NCI-H1930 (cell line): ENCODE data around the gene SPPL2B.
"Not testable (repeated sequence)": the region's sequence is repeated elsewhere in the genome, so short reads cannot be mapped to it uniquely, and the experiment has no call there.

Experiments
- DNase-seq, 2 experiments: peaks; one replicate each; lab custom pipeline; 2025; lab: John Stamatoyannopoulos, UW

Gene SPPL2B

GRCh38 chr19:2328401-2329148 lies at the start of gene SPPL2B, which contains the start of gene LSM7:
SPPL2B (plus strand) TSS chr19:2328684; CDS start chr19:2328710, 26 bp downstream.
LSM7 (minus strand) TSS chr19:2328586; CDS start chr19:2328566, 20 bp downstream.
- DNase-seq = peak; percentile 65 to 89

GRCh38 chr19:2280633-2281264 lies 47.7 kb upstream of the SPPL2B start:
- no peak for DNase-seq

GRCh38 chr19:2281265-2282061 lies 47.0 kb upstream of the SPPL2B start:
- DNase-seq = not testable (repeated sequence)

- no peak for DNase-seq
Measured at GRCh38 chr19:2282062-2282861, 46.2 kb upstream of the SPPL2B start, which contains the start of gene PEAK3. PEAK3 (minus strand) TSS chr19:2282175; CDS start chr19:2280931, 1,244 bp downstream.

DNA sequence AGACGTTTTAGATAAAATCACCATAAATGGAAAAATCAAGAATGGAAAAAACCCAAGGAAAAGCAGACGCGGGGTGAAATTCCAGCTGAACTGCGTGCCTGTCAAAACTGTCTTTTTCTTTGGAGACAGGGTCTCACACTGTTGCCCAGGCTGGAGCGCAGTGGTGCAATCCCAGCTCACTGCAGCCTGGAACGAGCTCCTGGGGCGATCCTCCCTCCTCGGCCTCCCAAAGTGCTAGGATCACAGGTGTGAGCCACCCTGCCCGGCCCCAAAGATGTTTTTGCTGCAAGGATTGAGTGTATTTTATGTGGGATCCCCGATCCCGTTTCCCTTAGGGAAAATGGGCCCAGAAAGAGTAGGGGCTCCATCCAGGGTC lies 45.6 kb upstream of the SPPL2B start:
- no peak for DNase-seq

- no peak for DNase-seq
Measured at GRCh38 chr19:2283835-2284507, 44.5 kb upstream of the SPPL2B start.

GRCh38 chr19:2286402-2287140 lies 41.9 kb upstream of the SPPL2B start:
- no peak for DNase-seq

GRCh38 chr19:2287585-2288337 lies 40.7 kb upstream of the SPPL2B start:
- no peak for DNase-seq

DNA sequence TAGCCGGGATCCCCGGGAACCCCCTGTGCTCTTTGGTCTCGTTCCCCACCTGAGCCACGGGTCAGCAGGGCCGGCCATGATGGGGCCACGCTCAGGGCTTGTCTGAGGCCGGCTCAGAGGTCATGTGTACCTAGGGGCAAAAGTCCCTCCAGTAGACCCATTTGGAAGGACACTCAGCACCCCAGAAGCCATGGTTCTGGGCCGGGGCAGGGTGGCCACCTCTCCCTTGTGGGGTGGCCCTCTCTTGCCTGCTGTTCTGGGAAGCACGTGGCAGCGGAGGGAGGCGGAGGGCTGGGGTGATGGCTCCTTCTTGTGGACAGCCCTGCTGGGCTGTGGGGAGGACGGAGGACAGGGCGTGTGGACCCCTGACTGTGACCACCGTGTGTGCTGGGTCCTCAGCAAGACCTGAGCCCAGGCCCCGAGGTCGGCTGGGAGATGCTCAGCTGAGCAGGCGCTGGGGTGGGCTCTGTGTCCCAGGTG lies 40.1 kb upstream of the SPPL2B start:
- no peak for DNase-seq

- no peak for DNase-seq
Measured at GRCh38 chr19:2288818-2289713, 39.4 kb upstream of the SPPL2B start.

DNA sequence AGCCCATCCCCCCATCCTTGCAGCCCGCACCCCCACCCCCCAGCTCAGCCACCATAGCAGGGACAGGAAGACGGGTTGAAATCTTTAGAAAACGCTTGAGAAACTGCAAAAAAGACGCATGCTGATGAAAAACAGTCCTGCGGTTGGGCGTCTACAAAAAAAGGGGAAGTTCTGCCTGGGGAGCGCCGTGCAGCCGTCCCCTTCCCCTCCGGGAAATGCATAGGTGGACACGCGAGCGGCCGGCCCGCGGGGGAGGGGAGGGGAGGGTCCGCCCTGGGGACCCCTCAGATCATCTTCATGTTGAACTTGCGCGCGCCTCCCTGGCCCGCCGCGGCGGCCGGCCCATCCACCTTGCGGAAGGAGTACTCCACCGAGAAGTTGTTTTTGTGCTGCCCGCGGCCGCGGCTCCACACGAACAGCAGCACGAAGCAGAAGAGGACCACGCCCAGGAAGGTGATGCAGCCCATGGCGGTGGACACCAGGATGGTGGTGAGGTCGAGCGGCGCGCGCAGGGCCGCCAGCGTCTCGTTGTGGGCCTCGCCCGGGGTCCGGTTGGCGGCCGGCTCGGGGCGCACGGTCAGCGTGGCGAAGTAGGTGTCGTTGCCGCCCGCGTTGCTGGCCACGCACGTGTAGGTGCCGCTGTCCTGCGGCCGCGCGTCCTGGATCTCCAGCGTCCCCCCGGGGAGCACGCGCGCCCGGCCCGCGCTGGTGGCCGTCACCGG lies 38.6 kb upstream of the SPPL2B start:
- DNase-seq = no peak

DNA sequence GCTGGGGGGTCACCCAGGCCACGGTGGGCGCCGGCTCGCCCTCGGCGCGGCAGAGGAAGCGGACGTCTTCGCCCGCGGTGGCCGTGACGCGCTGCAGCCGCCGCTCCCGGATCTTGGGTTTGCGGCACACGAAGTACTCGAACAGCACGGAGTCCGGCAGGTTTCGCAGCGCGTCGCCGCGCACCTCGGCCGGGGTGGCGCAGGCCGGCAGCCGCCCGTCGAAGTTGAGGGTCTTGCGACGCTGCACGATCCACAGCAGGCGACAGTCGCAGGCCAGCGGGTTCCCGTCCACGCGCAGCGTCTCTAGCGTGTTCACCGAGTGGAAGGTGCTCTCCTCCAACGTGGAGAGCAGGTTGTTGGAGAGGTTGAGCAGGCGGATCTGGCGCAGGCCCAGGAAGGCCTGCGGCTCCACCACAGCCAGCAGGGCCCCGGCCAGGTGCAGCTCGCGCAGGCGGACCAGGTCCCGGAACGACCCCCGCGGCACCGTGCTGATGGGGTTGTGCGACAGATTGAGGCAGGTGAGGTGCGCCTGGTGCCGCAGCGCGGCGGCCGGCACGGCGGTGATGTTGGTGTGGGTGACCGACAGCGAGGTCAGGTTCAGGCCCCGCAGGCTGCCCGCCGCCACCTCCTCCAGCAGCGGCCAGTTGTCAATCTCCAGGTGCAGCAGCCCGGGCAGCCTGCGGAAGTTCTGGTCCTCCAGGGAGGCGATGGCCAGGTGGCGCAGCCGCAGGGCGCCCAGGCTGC lies 37.9 kb upstream of the SPPL2B start:
- no peak for DNase-seq

GRCh38 chr19:2291185-2291751 lies 37.2 kb upstream of the SPPL2B start:
- DNase-seq = peak; percentile 28 to 39

DNA sequence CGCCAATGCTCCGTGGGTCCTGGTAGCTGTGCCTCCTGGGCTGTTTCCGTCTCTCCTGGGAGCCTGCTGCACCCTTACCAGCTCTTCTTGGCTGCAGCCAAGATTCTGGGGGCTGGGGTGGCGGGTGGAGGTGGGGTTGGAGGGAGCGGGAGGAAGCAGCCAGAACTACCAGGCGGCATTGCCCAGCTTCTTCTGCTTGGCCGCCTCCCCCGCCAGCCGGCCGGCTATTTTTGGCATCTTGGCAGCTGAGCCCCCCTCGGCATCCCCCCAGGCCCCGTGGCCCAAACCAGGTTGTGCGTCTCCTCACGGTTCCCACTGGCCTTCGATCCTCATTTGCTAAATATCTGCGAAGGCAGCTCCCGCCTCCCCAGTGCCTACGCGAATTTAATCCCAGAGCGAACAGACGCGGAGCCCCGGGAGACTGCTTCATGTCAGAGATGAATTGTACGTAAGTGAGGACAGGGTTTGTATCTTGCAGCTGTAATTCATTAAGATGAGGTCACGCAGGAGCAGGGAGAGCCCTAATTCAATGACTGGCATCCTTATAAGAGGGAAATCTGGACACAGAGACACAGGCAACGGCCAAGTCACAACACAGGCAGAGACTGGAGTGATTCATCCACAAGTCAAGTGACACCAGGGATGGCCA lies 33.7 kb upstream of the SPPL2B start:
- DNase-seq = no peak

GRCh38 chr19:2296141-2296540 lies 32.3 kb upstream of the SPPL2B start:
- no peak for DNase-seq

DNA sequence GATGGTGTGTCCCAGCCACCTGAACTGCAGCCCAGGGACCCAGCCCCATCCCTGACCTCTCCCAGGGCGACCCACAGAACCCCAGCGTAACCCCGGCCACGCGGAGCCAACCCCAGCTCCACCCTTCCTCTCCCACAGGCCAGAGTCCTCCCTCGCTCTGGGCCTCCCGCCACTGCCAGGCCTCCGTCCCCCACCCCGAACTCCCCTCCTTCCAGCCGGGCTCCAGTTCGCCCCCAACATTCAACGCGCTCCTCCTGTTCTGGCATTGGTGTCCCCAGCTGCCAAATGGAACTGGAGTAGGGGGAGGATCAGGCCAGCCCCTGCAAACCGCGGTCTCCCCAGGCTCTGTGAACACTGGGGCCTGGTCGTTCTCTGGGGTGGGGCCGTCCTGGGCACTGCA lies 28.0 kb upstream of the SPPL2B start:
- DNase-seq = no peak
